Heart left ventricle (tissue), 13 donors: ENCODE measurements around the gene MXD3.

Experiments used
- POLR2A ChIP-seq, 2 donors: fragments of 450-650 bp; IDR thresholded peaks; one replicate each; pipeline ENCODE4 v1.6.1; 2017; ENCODE audit warnings: antibody characterized with exemption in 2 of 2, mild to moderate bottlenecking in 2 of 2, moderate library complexity in 2 of 2
- TF ChIP-seq, protein P1 (sequence below), 12 donors: fragments of 200-600 bp; sonication (generic) in 4 of 12; IDR thresholded peaks; one replicate each; pipeline versions ENCODE4 v1.5.0 to v1.8.0; 2018 to 2022; ENCODE audit warnings: antibody characterized with exemption in 12 of 12, mild to moderate bottlenecking in 5 of 12
- donor health status: ischemic (EF 13 %, LVEDD 7.1; RV severe dilation, severe dysfunction).
- donor health status: DM: no; HTN: yes; CAD: no.
- donor health status: DM: no; HTN: no; CAD: no.
- donor health status: ischemic (EF 25% LVEDD 6.9; RV normal size, moderate dysfunction).
- donor health status: ischemic (EF 25% LVEDD 5.7; RV mildly dilated, moderate dysfunction).
- donor health status: ischemic (EF 35%, LVEDD 5.7; RV mildly dilated, moderate dysfunction).
- donor health status: nonischemic (EF 11% LVEDD 7.7; RV severe dilation, severe dysfunction).
- donor health status: DM: yes; HTN: yes; CAD: no.
- donor health status: PGD.
- donor health status: ischemic (EF 29% LVEDD 5.4; RV normal size, mild dysfunction).
- donor health status: nonischemic (EF 23%, LVEDD 6.1; RV moderate dilation, normal function).

DNA sequence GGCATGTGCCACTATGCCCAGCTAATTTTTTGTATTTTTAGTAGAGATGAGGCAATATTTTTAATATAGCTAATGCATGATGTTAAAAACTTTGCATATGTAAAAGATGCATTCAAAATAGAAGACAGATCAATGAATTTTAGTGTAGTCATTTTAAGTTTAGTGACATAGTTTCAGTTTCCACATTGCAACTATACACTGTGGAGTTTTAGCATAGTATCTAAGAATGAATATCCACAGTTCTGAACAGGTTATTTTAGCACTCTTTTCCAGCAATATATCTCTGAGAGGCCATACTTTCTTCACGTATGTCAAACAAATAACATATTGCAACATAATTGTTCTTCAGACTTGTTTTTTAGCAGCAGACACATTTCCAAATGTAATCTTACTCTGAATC, 47.5 kb downstream of the MXD3 start:
- TF ChIP-seq, protein P1, sequence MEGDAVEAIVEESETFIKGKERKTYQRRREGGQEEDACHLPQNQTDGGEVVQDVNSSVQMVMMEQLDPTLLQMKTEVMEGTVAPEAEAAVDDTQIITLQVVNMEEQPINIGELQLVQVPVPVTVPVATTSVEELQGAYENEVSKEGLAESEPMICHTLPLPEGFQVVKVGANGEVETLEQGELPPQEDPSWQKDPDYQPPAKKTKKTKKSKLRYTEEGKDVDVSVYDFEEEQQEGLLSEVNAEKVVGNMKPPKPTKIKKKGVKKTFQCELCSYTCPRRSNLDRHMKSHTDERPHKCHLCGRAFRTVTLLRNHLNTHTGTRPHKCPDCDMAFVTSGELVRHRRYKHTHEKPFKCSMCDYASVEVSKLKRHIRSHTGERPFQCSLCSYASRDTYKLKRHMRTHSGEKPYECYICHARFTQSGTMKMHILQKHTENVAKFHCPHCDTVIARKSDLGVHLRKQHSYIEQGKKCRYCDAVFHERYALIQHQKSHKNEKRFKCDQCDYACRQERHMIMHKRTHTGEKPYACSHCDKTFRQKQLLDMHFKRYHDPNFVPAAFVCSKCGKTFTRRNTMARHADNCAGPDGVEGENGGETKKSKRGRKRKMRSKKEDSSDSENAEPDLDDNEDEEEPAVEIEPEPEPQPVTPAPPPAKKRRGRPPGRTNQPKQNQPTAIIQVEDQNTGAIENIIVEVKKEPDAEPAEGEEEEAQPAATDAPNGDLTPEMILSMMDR (IDR thresholded peaks at IDR 0.05): no peak
- no peak for TF ChIP-seq POLR2A (IDR thresholded peaks at IDR 0.05)
